T-helper 2 cell treated with Interferon-gamma antibody and Interleukin-4, amounts not matched to agents 5 μg/mL and 100 μg/mL, for 36 hours (primary cell): ENCODE results near the gene TBC1D16.
"Not testable (repeated sequence)": the region's sequence is repeated elsewhere in the genome, so short reads cannot be mapped to it uniquely, and the experiment has no call there.

Source experiments
- DNase-seq: peaks from one replicate; pipeline ENCODE4 v3.0.0; 2021; ENCODE audit warnings: low spot score
- H3K27ac Mint-ChIP-seq: one replicate; pipeline ENCODE4 v1.8.0; 2021; ENCODE audit warnings: mild to moderate bottlenecking, mixed read lengths
- H3K27me3 Mint-ChIP-seq: one replicate; pipeline ENCODE4 v1.8.0; 2021; ENCODE audit warnings: low read depth, mixed read lengths
- H3K36me3 Mint-ChIP-seq: one replicate; pipeline ENCODE4 v1.8.0; 2021; ENCODE audit warnings: low read depth, mixed read lengths
- H3K4me1 Mint-ChIP-seq: one replicate; pipeline ENCODE4 v1.8.0; 2021; ENCODE audit warnings: low read depth, mixed read lengths
- H3K4me3 Mint-ChIP-seq: one replicate; pipeline ENCODE4 v1.8.0; 2022; ENCODE audit warnings: mild to moderate bottlenecking, moderate library complexity, mixed read lengths
- H3K9me3 Mint-ChIP-seq: one replicate; pipeline ENCODE4 v1.8.0; 2021; ENCODE audit warnings: mixed read lengths

TBC1D16 gene

GRCh38 chr17:79978548-79978855 is 57.2 kb downstream of the TBC1D16 start:
- H3K36me3 Mint-ChIP-seq: no peaks in the 10 kb centered on the region
- no peak overlapping the region for H3K27ac Mint-ChIP-seq
- H3K4me1 Mint-ChIP-seq: no peaks in the 10 kb centered on the region
- DNase-seq: no peak
- no peaks in the 10 kb centered on the region for H3K27me3 Mint-ChIP-seq
- H3K9me3 Mint-ChIP-seq: no peaks in the 10 kb centered on the region
- no peak overlapping the region for H3K4me3 Mint-ChIP-seq

- Mint-ChIP-seq H3K9me3 (no peaks in the 10 kb centered on the region), H3K36me3 (no peaks in the 10 kb centered on the region), H3K4me3 (no peak overlapping the region), H3K4me1 (no peaks in the 10 kb centered on the region), H3K27me3 (no peaks in the 10 kb centered on the region), H3K27ac (no peak overlapping the region)
- DNase-seq: no peak
Observed at GRCh38 chr17:79977708-79978547, 57.7 kb downstream of the TBC1D16 start.

GRCh38 chr17:79977161-79977631 is 58.5 kb downstream of the TBC1D16 start:
- Mint-ChIP-seq H3K27me3 (no peaks in the 10 kb centered on the region), H3K27ac (no peak overlapping the region), H3K4me3 (no peak overlapping the region), H3K36me3 (no peaks in the 10 kb centered on the region), H3K4me1 (no peaks in the 10 kb centered on the region), H3K9me3 (no peaks in the 10 kb centered on the region)
- DNase-seq: no peak

- DNase-seq: no peak
- Mint-ChIP-seq H3K4me1 (no peaks in the 10 kb centered on the region), H3K9me3 (no peaks in the 10 kb centered on the region), H3K4me3 (no peak overlapping the region), H3K27me3 (peaks cover 2% of the 10 kb centered on the region), H3K36me3 (no peaks in the 10 kb centered on the region), H3K27ac (no peak overlapping the region)
Observed at GRCh38 chr17:79976451-79976850, 59.2 kb downstream of the TBC1D16 start.

GRCh38 chr17:79975498-79976134 is 60.1 kb downstream of the TBC1D16 start:
- H3K4me1 Mint-ChIP-seq: no peaks in the 10 kb centered on the region
- no peaks in the 10 kb centered on the region for H3K9me3 Mint-ChIP-seq
- H3K27ac Mint-ChIP-seq: no peak overlapping the region
- H3K27me3 Mint-ChIP-seq: peaks cover 2% of the 10 kb centered on the region
- no peak for DNase-seq
- H3K36me3 Mint-ChIP-seq: no peaks in the 10 kb centered on the region
- H3K4me3 Mint-ChIP-seq: no peak overlapping the region

GRCh38 chr17:79974566-79975497 is 60.8 kb downstream of the TBC1D16 start:
- H3K4me3 Mint-ChIP-seq: no peak overlapping the region
- no peaks in the 10 kb centered on the region for H3K4me1 Mint-ChIP-seq
- H3K27ac Mint-ChIP-seq: no peak overlapping the region
- H3K9me3 Mint-ChIP-seq: no peaks in the 10 kb centered on the region
- peaks cover 2% of the 10 kb centered on the region for H3K27me3 Mint-ChIP-seq
- H3K36me3 Mint-ChIP-seq: no peaks in the 10 kb centered on the region
- no peak for DNase-seq

- Mint-ChIP-seq H3K27me3 (peaks cover 9% of the 10 kb centered on the region), H3K4me3 (no peak overlapping the region), H3K9me3 (no peaks in the 10 kb centered on the region), H3K4me1 (no peaks in the 10 kb centered on the region), H3K27ac (no peak overlapping the region), H3K36me3 (no peaks in the 10 kb centered on the region)
- no peak for DNase-seq
Observed at GRCh38 chr17:79971651-79972050, 64.0 kb downstream of the TBC1D16 start.

- no peak overlapping the region for H3K27ac Mint-ChIP-seq
- H3K36me3 Mint-ChIP-seq: no peaks in the 10 kb centered on the region
Observed at GRCh38 chr17:79970576-79971068, 65.0 kb downstream of the TBC1D16 start.

GRCh38 chr17:79969906-79970305 is 65.8 kb downstream of the TBC1D16 start:
- Mint-ChIP-seq H3K4me1 (no peaks in the 10 kb centered on the region), H3K27me3 (peaks cover 13% of the 10 kb centered on the region), H3K27ac (no peak overlapping the region), H3K9me3 (no peaks in the 10 kb centered on the region), H3K4me3 (no peak overlapping the region), H3K36me3 (no peaks in the 10 kb centered on the region)
- no peak for DNase-seq

More at GRCh38 chr17:79970576-79971068, 65.0 kb downstream of the TBC1D16 start:
- no peak overlapping the region for H3K4me3 Mint-ChIP-seq
- H3K9me3 Mint-ChIP-seq: no peaks in the 10 kb centered on the region
- H3K4me1 Mint-ChIP-seq: no peaks in the 10 kb centered on the region
- no peak for DNase-seq
- peaks cover 13% of the 10 kb centered on the region for H3K27me3 Mint-ChIP-seq

GRCh38 chr17:79968116-79968515 is 67.6 kb downstream of the TBC1D16 start:
- Mint-ChIP-seq H3K27ac (no peak overlapping the region), H3K9me3 (no peaks in the 10 kb centered on the region), H3K36me3 (no peaks in the 10 kb centered on the region), H3K4me1 (no peaks in the 10 kb centered on the region), H3K27me3 (peaks cover 13% of the 10 kb centered on the region), H3K4me3 (no peak overlapping the region)
- DNase-seq: no peak

GRCh38 chr17:79966681-79967080 is 69.0 kb downstream of the TBC1D16 start:
- no peak overlapping the region for H3K27ac Mint-ChIP-seq
- H3K36me3 Mint-ChIP-seq: no peaks in the 10 kb centered on the region
- no peaks in the 10 kb centered on the region for H3K9me3 Mint-ChIP-seq
- peaks cover 13% of the 10 kb centered on the region for H3K27me3 Mint-ChIP-seq
- no peak for DNase-seq
- no peaks in the 10 kb centered on the region for H3K4me1 Mint-ChIP-seq
- no peak overlapping the region for H3K4me3 Mint-ChIP-seq

GRCh38 chr17:79965806-79966205 is 69.9 kb downstream of the TBC1D16 start:
- Mint-ChIP-seq H3K36me3 (no peaks in the 10 kb centered on the region), H3K27ac (no peak overlapping the region), H3K9me3 (no peaks in the 10 kb centered on the region), H3K27me3 (peaks cover 14% of the 10 kb centered on the region), H3K4me1 (peaks cover 3% of the 10 kb centered on the region), H3K4me3 (no peak overlapping the region)
- no peak for DNase-seq

GRCh38 chr17:79962467-79962866 is 73.2 kb downstream of the TBC1D16 start:
- not testable (repeated sequence) for DNase-seq, H3K4me3 Mint-ChIP-seq, H3K27ac Mint-ChIP-seq

GRCh38 chr17:79961567-79961966 is 74.1 kb downstream of the TBC1D16 start:
- not testable (repeated sequence) for H3K9me3 Mint-ChIP-seq, H3K27me3 Mint-ChIP-seq, H3K27ac Mint-ChIP-seq, H3K4me1 Mint-ChIP-seq, DNase-seq, H3K36me3 Mint-ChIP-seq, H3K4me3 Mint-ChIP-seq

More at GRCh38 chr17:79962467-79962866, 73.2 kb downstream of the TBC1D16 start:
- not testable (repeated sequence) for H3K36me3 Mint-ChIP-seq, H3K9me3 Mint-ChIP-seq, H3K4me1 Mint-ChIP-seq
- peaks cover 13% of the 10 kb centered on the region for H3K27me3 Mint-ChIP-seq
